OCI-LY3 (cell line): ENCODE results near the gene NMU.
A peak's percentile ranks its signal among the peaks of the same experiment; 100 is the strongest.
"Not testable (repeated sequence)": the region's sequence is repeated elsewhere in the genome, so short reads cannot be mapped to it uniquely, and the experiment has no call there.

Source experiments
- H2AFZ ChIP-seq: fragments of 200-600, 300-600 bp; shearing (Covaris generic); 2 replicates; pipeline ENCODE4 v1.6.0; 2014; ENCODE audit warnings: antibody characterized with exemption, low read depth, low read length
- H3K27ac ChIP-seq: fragments of 200-600, 300-600 bp; sonication (generic); 2 replicates; pipeline ENCODE4 v1.5.1; 2014; ENCODE audit warnings: mild to moderate bottlenecking, low read length, moderate library complexity, mixed read lengths
- H3K27me3 ChIP-seq: fragments of 200-600, 300-600 bp; sonication (generic); 2 replicates; pipeline ENCODE4 v1.6.1; 2014; ENCODE audit warnings: low read depth, low read length, mixed read lengths
- H3K36me3 ChIP-seq: fragments of 200-600, 300-600 bp; sonication (generic); replicated peaks from 2 replicates; pipeline ENCODE3; 2014; ENCODE audit warnings: low read depth, low read length, mixed read lengths
- H3K4me1 ChIP-seq: fragments of 300-600, 200-600 bp; sonication (generic); 2 replicates; pipeline ENCODE4 v1.6.1; 2014; ENCODE audit warnings: low read length, mixed read lengths
- H3K4me2 ChIP-seq: fragments of 200-600, 300-600 bp; sonication (generic); 2 replicates; pipeline ENCODE4 v1.6.1; 2014; ENCODE audit warnings: low read length, mixed read lengths
- H3K4me3 ChIP-seq: fragments of 300-600, 200-600 bp; sonication (generic); 2 replicates; pipeline ENCODE4 v1.5.1; 2014; ENCODE audit warnings: antibody characterized with exemption, mild to moderate bottlenecking, low read length, moderate library complexity
- H3K79me2 ChIP-seq: fragments of 300-600, 200-600 bp; shearing (Covaris generic); 2 replicates; pipeline ENCODE4 v1.6.1; 2014; ENCODE audit warnings: mild to moderate bottlenecking, low read length, mixed read lengths
- H3K9ac ChIP-seq: fragments of 300-600, 200-600 bp; shearing (Covaris generic); 2 replicates; pipeline ENCODE4 v1.6.0; 2014; ENCODE audit warnings: mild to moderate bottlenecking, low read length, moderate library complexity
- H3K9me3 ChIP-seq: fragments of 200-600, 300-600 bp; shearing (Covaris generic); 2 replicates; pipeline ENCODE4 v1.6.1; 2014; ENCODE audit warnings: low read length, mixed read lengths; ENCODE audit not compliant: insufficient read depth
- H4K20me1 ChIP-seq: fragments of 200-600, 300-600 bp; sonication (generic); 2 replicates; pipeline ENCODE4 v1.6.1; 2016; ENCODE audit warnings: low read length, mixed read lengths; ENCODE audit not compliant: insufficient read depth
- CTCF ChIP-seq: fragments of 200-600, 300-600 bp; sonication (generic); IDR thresholded peaks from 2 replicates; pipeline ENCODE4 v1.5.1; 2014; ENCODE audit warnings: antibody characterized with exemption, low read length, low read depth
- EZH2phosphoT487 ChIP-seq: fragments of 200-600 bp; shearing (Covaris generic); IDR thresholded peaks from 2 replicates; pipeline ENCODE4 v1.6.1; 2018; ENCODE audit warnings: antibody characterized with exemption, mixed run types, low read depth

NMU gene

GRCh38 chr4:55554453-55555030 lies 81.6 kb downstream of the NMU start:
- no peaks in the 10 kb centered on the region for H3K79me2 ChIP-seq
- H3K9ac ChIP-seq = peak overlapping the region; percentile 33; the same call in 1 of the 2 replicates
- H3K4me3 ChIP-seq = peak overlapping the region; percentile 64; the same call in 1 of the 2 replicates
- H3K27me3 ChIP-seq = 0 out of 2 replicates have a peak, but pooled peaks cover 6% of the 10 kb centered on the region
- H3K27ac ChIP-seq = no peak overlapping the region
- no peaks in the 10 kb centered on the region for H3K9me3 ChIP-seq
- H3K4me1 ChIP-seq = peaks cover 16% of the 10 kb centered on the region
- peak overlapping the region; percentile 66 for H3K4me2 ChIP-seq
- TF ChIP-seq CTCF (peak; percentile 69), EZH2phosphoT487 (no peak)
- no peak overlapping the region for H2AFZ ChIP-seq
- no peaks in the 10 kb centered on the region for H4K20me1 ChIP-seq
- H3K36me3 ChIP-seq = no peaks in the 10 kb centered on the region

- H3K36me3 ChIP-seq = no peaks in the 10 kb centered on the region
- H3K4me3 ChIP-seq = peak overlapping the region; percentile 64
- no peaks in the 10 kb centered on the region for H3K9me3 ChIP-seq
- peaks cover 17% of the 10 kb centered on the region for H3K4me1 ChIP-seq
- peak overlapping the region; percentile 36 for H3K9ac ChIP-seq
- H4K20me1 ChIP-seq = no peaks in the 10 kb centered on the region
- no peaks in the 10 kb centered on the region for H3K79me2 ChIP-seq
- H3K4me2 ChIP-seq = peak overlapping the region; percentile 66
- no peak overlapping the region for H3K27ac ChIP-seq
- TF ChIP-seq CTCF = no peak
- TF ChIP-seq EZH2phosphoT487 = no peak
- H3K27me3 ChIP-seq = 0 out of 2 replicates have a peak, but pooled peaks cover 10% of the 10 kb centered on the region
- H2AFZ ChIP-seq = peak overlapping the region; percentile 70
Observed at GRCh38 chr4:55553441-55554201, 82.5 kb downstream of the NMU start.

- not testable (repeated sequence) for H3K4me3 ChIP-seq, H2AFZ ChIP-seq, H3K79me2 ChIP-seq, H3K4me2 ChIP-seq, H3K9ac ChIP-seq, H3K9me3 ChIP-seq, H3K36me3 ChIP-seq, H4K20me1 ChIP-seq, H3K27ac ChIP-seq
- peaks cover 24% of the 10 kb centered on the region for H3K4me1 ChIP-seq
- peaks cover 10% of the 10 kb centered on the region; the same call in 1 of the 2 replicates for H3K27me3 ChIP-seq
Observed at GRCh38 chr4:55551964-55552363, 84.1 kb downstream of the NMU start.

- H4K20me1 ChIP-seq = no peaks in the 10 kb centered on the region
Observed at GRCh38 chr4:55549888-55550287, 86.2 kb downstream of the NMU start.

More at GRCh38 chr4:55549888-55550287, 86.2 kb downstream of the NMU start:
- no peak for TF ChIP-seq EZH2phosphoT487
- no peak for TF ChIP-seq CTCF
- no peak overlapping the region for H3K9ac ChIP-seq
- H3K4me2 ChIP-seq = no peak overlapping the region
- no peak overlapping the region for H3K4me3 ChIP-seq
- no peaks in the 10 kb centered on the region for H3K9me3 ChIP-seq
- H3K27me3 ChIP-seq = peaks cover 10% of the 10 kb centered on the region; the same call in 1 of the 2 replicates
- peaks cover 24% of the 10 kb centered on the region for H3K4me1 ChIP-seq
- no peak overlapping the region for H3K27ac ChIP-seq
- no peaks in the 10 kb centered on the region for H3K36me3 ChIP-seq
- no peak overlapping the region for H2AFZ ChIP-seq
- H3K79me2 ChIP-seq = peaks cover 12% of the 10 kb centered on the region
